ENCODE data around the gene SIRT3.

DNA sequence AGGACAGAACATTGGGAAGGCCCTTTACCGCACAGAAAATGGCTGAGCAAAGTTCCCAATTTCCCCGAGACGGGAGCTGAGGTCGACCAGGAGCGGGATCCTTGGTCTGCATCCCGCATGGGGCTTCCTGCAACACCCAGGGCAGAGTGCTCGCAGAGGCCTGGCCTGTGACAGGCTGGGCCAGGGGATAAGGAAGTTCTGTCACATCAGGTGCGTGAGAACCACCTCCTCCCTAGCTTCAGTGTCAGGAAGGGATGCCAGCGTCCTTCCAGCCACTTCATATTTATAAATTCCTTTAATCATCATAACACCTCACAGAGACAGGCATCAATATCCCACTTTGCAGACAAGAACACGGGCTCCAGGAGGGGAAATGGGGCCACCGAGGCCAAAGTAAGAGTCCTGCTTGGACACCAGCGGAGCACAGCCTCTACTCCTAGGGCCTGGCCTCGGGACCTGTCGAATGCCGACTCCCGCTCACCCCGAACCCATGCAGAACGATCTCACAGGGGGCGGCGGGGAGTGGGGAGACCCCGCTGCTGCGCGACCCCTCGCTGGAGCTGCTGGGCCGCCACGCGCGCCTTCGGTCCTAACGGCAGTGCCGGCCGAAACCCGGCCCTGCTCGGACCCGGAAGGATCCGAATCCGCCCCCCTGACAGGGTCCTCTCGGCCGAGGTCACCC, 29.5 kb downstream of the SIRT3 start:
- TF ChIP-seq, protein P1, sequence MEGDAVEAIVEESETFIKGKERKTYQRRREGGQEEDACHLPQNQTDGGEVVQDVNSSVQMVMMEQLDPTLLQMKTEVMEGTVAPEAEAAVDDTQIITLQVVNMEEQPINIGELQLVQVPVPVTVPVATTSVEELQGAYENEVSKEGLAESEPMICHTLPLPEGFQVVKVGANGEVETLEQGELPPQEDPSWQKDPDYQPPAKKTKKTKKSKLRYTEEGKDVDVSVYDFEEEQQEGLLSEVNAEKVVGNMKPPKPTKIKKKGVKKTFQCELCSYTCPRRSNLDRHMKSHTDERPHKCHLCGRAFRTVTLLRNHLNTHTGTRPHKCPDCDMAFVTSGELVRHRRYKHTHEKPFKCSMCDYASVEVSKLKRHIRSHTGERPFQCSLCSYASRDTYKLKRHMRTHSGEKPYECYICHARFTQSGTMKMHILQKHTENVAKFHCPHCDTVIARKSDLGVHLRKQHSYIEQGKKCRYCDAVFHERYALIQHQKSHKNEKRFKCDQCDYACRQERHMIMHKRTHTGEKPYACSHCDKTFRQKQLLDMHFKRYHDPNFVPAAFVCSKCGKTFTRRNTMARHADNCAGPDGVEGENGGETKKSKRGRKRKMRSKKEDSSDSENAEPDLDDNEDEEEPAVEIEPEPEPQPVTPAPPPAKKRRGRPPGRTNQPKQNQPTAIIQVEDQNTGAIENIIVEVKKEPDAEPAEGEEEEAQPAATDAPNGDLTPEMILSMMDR (conservative IDR thresholded peaks at IDR 0.05; ENCODE audit: low read length) = no peak
- TF ChIP-seq EZH2phosphoT487 (IDR thresholded peaks at IDR 0.05; ENCODE audit: borderline replicate concordance) = no peak

Measured in Loucy (cell line).